SK-N-MC (cell line): ENCODE data around the gene STXBP3.

Source experiments
- EZH2 ChIP-seq: fragments of 200-600 bp; sonication (generic); IDR thresholded peaks from one replicate; pipeline ENCODE4 v1.6.1; 2017; ENCODE audit warnings: antibody characterized with exemption
- POLR2AphosphoS5 ChIP-seq: IDR thresholded peaks from 2 replicates; pipeline ENCODE4 v1.6.1; 2012; ENCODE audit warnings: mild to moderate bottlenecking, low read depth, low read length, borderline replicate concordance

DNA sequence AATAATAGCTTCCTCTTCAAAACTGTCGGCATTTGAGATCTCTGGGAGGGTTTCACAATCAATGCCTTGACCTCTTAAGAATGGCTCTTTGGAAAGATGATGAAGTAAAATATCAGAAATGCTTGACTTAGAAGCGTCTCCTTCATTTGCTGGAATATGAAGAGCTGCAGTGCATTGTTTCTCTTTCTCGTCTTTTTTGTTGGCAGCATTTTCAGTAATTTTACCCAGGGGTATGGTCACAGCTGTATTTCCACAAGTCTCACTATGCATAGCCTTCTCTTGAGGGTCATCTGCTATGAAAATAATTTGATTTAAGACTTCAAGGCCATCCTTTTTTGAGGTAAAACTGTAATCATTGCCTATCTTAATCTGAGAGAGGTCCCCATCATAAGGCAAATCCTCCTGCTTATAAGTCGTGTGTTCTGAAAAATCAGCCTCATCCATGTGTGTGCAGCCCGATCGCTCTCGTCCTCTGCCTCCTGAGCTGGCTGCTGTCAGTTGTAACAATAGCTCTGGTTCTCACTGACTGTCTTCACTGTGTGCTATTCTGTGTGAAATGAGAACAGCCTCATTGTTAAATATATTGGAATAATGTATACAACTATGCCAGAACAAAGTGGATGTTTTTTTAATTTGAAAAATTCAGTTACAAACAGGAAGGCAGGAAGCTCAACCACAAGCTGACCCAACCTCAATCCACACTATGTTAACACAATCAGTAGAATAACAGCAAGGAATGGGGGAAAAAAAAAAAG lies 105.9 kb downstream of the STXBP3 start:
- TF ChIP-seq POLR2AphosphoS5: no peak
- TF ChIP-seq EZH2: no peak
